SK-N-SH (cell line): ENCODE results near the gene C19orf81.

Experiments used
- EZH2phosphoT487 ChIP-seq: fragments of 200-600 bp; sonication (generic); IDR thresholded peaks from 2 replicates; pipeline ENCODE4 v1.6.1; 2017; ENCODE audit warnings: low read depth, mixed run types, mild to moderate bottlenecking, antibody characterized with exemption, moderate library complexity, borderline replicate concordance
- FOXM1 ChIP-seq: IDR thresholded peaks from 2 replicates; pipeline ENCODE4 v1.4.0; 2012; ENCODE audit warnings: low read depth, mild to moderate bottlenecking
- GABPA ChIP-seq: IDR thresholded peaks from 2 replicates; pipeline ENCODE4 v1.4.0; 2012; ENCODE audit warnings: low read depth, mild to moderate bottlenecking
- NRF1 ChIP-seq: IDR thresholded peaks from 2 replicates; pipeline ENCODE4 v1.6.1; 2012; ENCODE audit warnings: low read depth, mild to moderate bottlenecking, low read length
- PBX3 ChIP-seq: IDR thresholded peaks from 2 replicates; pipeline ENCODE4; 2012
- SIN3A ChIP-seq: IDR thresholded peaks from 2 replicates; pipeline ENCODE4 v1.6.1; 2012; ENCODE audit warnings: low read depth, mild to moderate bottlenecking, low read length, moderate library complexity, borderline replicate concordance
- TEAD4 ChIP-seq: IDR thresholded peaks from 2 replicates; pipeline ENCODE4 v1.4.0; 2012; ENCODE audit warnings: mild to moderate bottlenecking, borderline replicate concordance; ENCODE audit not compliant: insufficient read depth
- YY1 ChIP-seq: IDR thresholded peaks from 2 replicates; pipeline ENCODE4 v1.4.0; 2012; ENCODE audit warnings: low read depth, mild to moderate bottlenecking
- TF ChIP-seq, protein P1 (sequence below): fragments of 200-600 bp; sonication (generic); IDR thresholded peaks from 2 replicates; pipeline ENCODE4 v1.6.1; 2017; ENCODE audit warnings: antibody characterized with exemption, mild to moderate bottlenecking, moderate library complexity

GRCh38 chr19:50633973-50634372 is 15.3 kb upstream of the C19orf81 start:
- TF ChIP-seq FOXM1 (no peak), SIN3A (no peak), EZH2phosphoT487 (no peak), TEAD4 (no peak), GABPA (no peak), NRF1 (no peak), PBX3 (no peak), YY1 (no peak)
- TF ChIP-seq, protein P1, sequence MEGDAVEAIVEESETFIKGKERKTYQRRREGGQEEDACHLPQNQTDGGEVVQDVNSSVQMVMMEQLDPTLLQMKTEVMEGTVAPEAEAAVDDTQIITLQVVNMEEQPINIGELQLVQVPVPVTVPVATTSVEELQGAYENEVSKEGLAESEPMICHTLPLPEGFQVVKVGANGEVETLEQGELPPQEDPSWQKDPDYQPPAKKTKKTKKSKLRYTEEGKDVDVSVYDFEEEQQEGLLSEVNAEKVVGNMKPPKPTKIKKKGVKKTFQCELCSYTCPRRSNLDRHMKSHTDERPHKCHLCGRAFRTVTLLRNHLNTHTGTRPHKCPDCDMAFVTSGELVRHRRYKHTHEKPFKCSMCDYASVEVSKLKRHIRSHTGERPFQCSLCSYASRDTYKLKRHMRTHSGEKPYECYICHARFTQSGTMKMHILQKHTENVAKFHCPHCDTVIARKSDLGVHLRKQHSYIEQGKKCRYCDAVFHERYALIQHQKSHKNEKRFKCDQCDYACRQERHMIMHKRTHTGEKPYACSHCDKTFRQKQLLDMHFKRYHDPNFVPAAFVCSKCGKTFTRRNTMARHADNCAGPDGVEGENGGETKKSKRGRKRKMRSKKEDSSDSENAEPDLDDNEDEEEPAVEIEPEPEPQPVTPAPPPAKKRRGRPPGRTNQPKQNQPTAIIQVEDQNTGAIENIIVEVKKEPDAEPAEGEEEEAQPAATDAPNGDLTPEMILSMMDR, result no peak
